K562 (cell line): ENCODE data around the gene LMNB1. TPM values are rescaled to one million over a fixed set of nuclear protein-coding genes. Genes with fewer than 3 reads are reported as not detected.

Source experiments
- ATAC-seq: fragments of 200-7000 bp; cut with Tn5 transposase; 3 replicates; pipeline ENCODE4 v1.9.1; 2020; ENCODE audit warnings: moderate library complexity
- BruUV-seq: library from RNA; stranded (reverse); fragments of 400-500 nt; replicated peaks from 2 replicates; lab custom pipeline; 2021; lab: Mats Ljungman, UMichigan
- CTCF ChIA-PET: fragments of 300-600 bp; formaldehyde crosslinking; extraction: SDS; loops from one replicate; lab custom pipeline; 2021; ENCODE audit warnings: low intra/inter-chr PET ratio; lab: Yijun Ruan, JAX
- POLR2A ChIA-PET: fragments of 300-600, 350-650 bp; sonication (Branson Sonifier 250); formaldehyde crosslinking; extraction: SDS; loops from one replicate; lab custom pipeline; 2021; ENCODE audit warnings: antibody characterized with exemption, inconsistent platforms; lab: Yijun Ruan, JAX
- DNase-seq, 4 experiments: peaks; one replicate each; pipeline versions ENCODE4 v3.0.0 to v3.0.0-alpha.2; 2011 to 2018; ENCODE audit warnings: low spot score in 3 of 4, mixed read lengths in 3 of 4; ENCODE audit errors: extremely low read depth in 1 of 4
- FAIRE-seq: peaks from 2 replicates; lab custom pipeline; 2011; peaks lifted over from hg19 to GRCh38; lab: Jason Lieb, UNC
- H2AFZ ChIP-seq: 2 replicates; pipeline ENCODE4 v1.6.0; 2011; ENCODE audit warnings: low read depth, low read length, control low read depth, inconsistent platforms
- H3K27ac ChIP-seq: fragments of 200-600 bp; 3 replicates; pipeline ENCODE4 v1.8.0; 2011; ENCODE audit warnings: low read depth, mild to moderate bottlenecking, control low read depth, inconsistent platforms, low read length, moderate library complexity, mixed read lengths; ENCODE audit errors: extremely low read depth
- H3K27me3 ChIP-seq, 2 experiments: fragments of 300-600 bp in 1 of 2; 2 replicates in 1 of 2; 3 replicates in 1 of 2; pipeline versions ENCODE4 v1.6.0 to v1.8.0; 2011; ENCODE audit warnings: inconsistent platforms in 2 of 2, low read length in 2 of 2, mild to moderate bottlenecking in 1 of 2, mixed read lengths in 1 of 2, moderate library complexity in 1 of 2; ENCODE audit not compliant: control insufficient read depth in 2 of 2, insufficient read depth in 2 of 2
- H3K36me3 ChIP-seq: fragments of 300-600 bp; 3 replicates; pipeline ENCODE4 v1.8.0; 2011; ENCODE audit warnings: mild to moderate bottlenecking, low read length, inconsistent platforms; ENCODE audit not compliant: control insufficient read depth, insufficient read depth
- H3K4me1 ChIP-seq, 2 experiments: fragments of 200-600 bp in 1 of 2; replicated peaks in 1 of 2; 2 replicates in 1 of 2; 3 replicates in 1 of 2; pipeline versions ENCODE4 v1.5.1 to v1.8.0; 2011; ENCODE audit warnings: inconsistent platforms in 2 of 2, low read length in 2 of 2, mild to moderate bottlenecking in 1 of 2, mixed read lengths in 1 of 2, moderate library complexity in 1 of 2; ENCODE audit not compliant: control insufficient read depth in 2 of 2, insufficient read depth in 2 of 2
- H3K4me2 ChIP-seq: 2 replicates; pipeline ENCODE4 v1.6.1; 2011; ENCODE audit warnings: low read length, control low read depth, inconsistent platforms, mixed read lengths; ENCODE audit not compliant: insufficient read depth
- H3K4me3 ChIP-seq: fragments of 200-600 bp; sonication (generic), shearing (Covaris generic); 2 replicates; pipeline ENCODE4 v1.5.1; 2016; ENCODE audit warnings: control low read depth, inconsistent platforms
- H3K79me2 ChIP-seq: fragments of 200-600 bp; 3 replicates; pipeline ENCODE4 v1.8.0; 2011; ENCODE audit warnings: low read length, inconsistent platforms; ENCODE audit not compliant: control insufficient read depth, insufficient read depth
- H3K9ac ChIP-seq, 2 experiments: 2 replicates each; pipeline versions ENCODE4 v1.6.0 to v1.6.1; 2011; ENCODE audit warnings: low read depth in 2 of 2, low read length in 2 of 2, control low read depth in 1 of 2, inconsistent platforms in 1 of 2, mild to moderate bottlenecking in 1 of 2, mixed read lengths in 1 of 2; ENCODE audit not compliant: insufficient read depth in 1 of 2
- H3K9me1 ChIP-seq: one replicate; pipeline ENCODE4 v1.6.0; 2011; ENCODE audit warnings: inconsistent platforms, mild to moderate bottlenecking, low read length, moderate library complexity; ENCODE audit not compliant: control insufficient read depth, insufficient read depth
- H3K9me3 ChIP-seq: replicated peaks from 2 replicates; pipeline ENCODE4 v1.5.1; 2011; ENCODE audit warnings: low read depth, low read length, inconsistent platforms; ENCODE audit not compliant: control insufficient read depth, insufficient read depth
- H4K20me1 ChIP-seq: replicated peaks from 2 replicates; pipeline ENCODE4 v1.6.1; 2011; ENCODE audit warnings: low read length, inconsistent platforms, mixed read lengths; ENCODE audit not compliant: control insufficient read depth, insufficient read depth
- AFF1 ChIP-seq, 2 experiments: fragments of 450-650 bp; IDR thresholded peaks; 2 replicates each; pipeline ENCODE4 v1.6.1; 2018; ENCODE audit warnings: mild to moderate bottlenecking in 2 of 2, low read depth in 1 of 2; ENCODE audit not compliant: partially characterized antibody in 2 of 2
- CCNT2 ChIP-seq: IDR thresholded peaks from 2 replicates; pipeline ENCODE4 v1.6.1; 2011; ENCODE audit warnings: borderline replicate concordance, low read depth, mild to moderate bottlenecking, moderate library complexity, mixed read lengths, low read length; ENCODE audit not compliant: insufficient read length; ENCODE audit errors: extremely low read depth
- RBFOX2 ChIP-seq: fragments of 200-400 bp; formaldehyde crosslinking; IDR thresholded peaks from 2 replicates; pipeline ENCODE4 v1.6.1; 2017; ENCODE audit warnings: low read depth, mild to moderate bottlenecking, low read length, moderate library complexity
- RFX1 ChIP-seq: fragments of 450-650 bp; IDR thresholded peaks from 2 replicates; pipeline ENCODE4 v1.6.1; 2016; ENCODE audit warnings: mild to moderate bottlenecking, moderate library complexity
- RFX5 ChIP-seq: IDR thresholded peaks from 2 replicates; pipeline ENCODE4 v1.6.1; 2011; ENCODE audit warnings: low read depth, mild to moderate bottlenecking, improper control_type of control experiment, low read length
- SNAPC5 ChIP-seq: fragments of 250-450 bp; sonication (Bioruptor Pico); IDR thresholded peaks from 2 replicates; pipeline ENCODE4 v1.8.0; 2021; ENCODE audit warnings: moderate library complexity, mild to moderate bottlenecking, inconsistent platforms
- SNIP1 ChIP-seq: fragments of 450-650 bp; IDR thresholded peaks from 2 replicates; pipeline ENCODE4 v1.7.1; 2017; ENCODE audit warnings: low read depth, mild to moderate bottlenecking
- SRSF9 ChIP-seq: fragments of 200-400 bp; formaldehyde crosslinking; IDR thresholded peaks from 2 replicates; pipeline ENCODE4 v1.6.1; 2017; ENCODE audit warnings: low read depth, low read length, borderline replicate concordance
- TFAP4 ChIP-seq: sonication (generic); formaldehyde crosslinking; IDR thresholded peaks from 2 replicates; pipeline ENCODE4 v1.8.0; 2022; ENCODE audit warnings: missing genetic modification reagents, mild to moderate bottlenecking, moderate library complexity, borderline replicate concordance
- THAP12 ChIP-seq: fragments of 250-450 bp; sonication (Bioruptor Pico); IDR thresholded peaks from 2 replicates; pipeline ENCODE4 v1.9.0; 2021; ENCODE audit warnings: mild to moderate bottlenecking, inconsistent platforms
- TRIM28 ChIP-seq: fragments of 450-650 bp; IDR thresholded peaks from 2 replicates; pipeline ENCODE4 v1.6.1; 2017
- ZBTB17 ChIP-seq: fragments of 450-650 bp; formaldehyde crosslinking; IDR thresholded peaks from 2 replicates; pipeline ENCODE4 v1.4.0; 2020; ENCODE audit warnings: mild to moderate bottlenecking
- ZNF408 ChIP-seq: fragments of 250-450 bp; sonication (Bioruptor Pico); IDR thresholded peaks from 2 replicates; pipeline ENCODE4 v1.4.0; 2020; ENCODE audit warnings: low read depth, mild to moderate bottlenecking, moderate library complexity
- ZNF696 ChIP-seq: fragments of 250-450 bp; sonication (Bioruptor Pico); conservative IDR thresholded peaks from 2 replicates; pipeline ENCODE4 v1.4.0; 2020; ENCODE audit warnings: mild to moderate bottlenecking, moderate library complexity
- WGBS: fragments of 100-300 bp; shearing (Covaris generic); methylation state at CpG from one replicate; pipeline ENCODE4 v1.1.6; 2016; ENCODE audit warnings: low coverage, mixed read lengths; ENCODE audit not compliant: insufficient coverage; ENCODE audit errors: missing lambda C conversion rate; 5-methylcytosine and 5-hydroxymethylcytosine counted together
- in situ Hi-C: fragments of 300-500 bp; cut with MboI; formaldehyde crosslinking; loops from 4 replicates; pipeline ENCODE4 v1.15.0; 2018; ENCODE audit warnings: inconsistent platforms, mixed read lengths
- intact Hi-C: fragments of 100-400 bp; cut with micrococcal nuclease; formaldehyde crosslinking; loops from 2 replicates; pipeline ENCODE4 v1.14.2; 2022
- polyA plus RNA-seq, 8 experiments: library from polyadenylated mRNA; depleted of rRNA in 4 of 8; stranded (reverse) in 5 of 8; unstranded in 3 of 8; fragments of >200 nt; fragmentation: Nextera tagmentation in 2 of 8; fragmentation: Illumina TruSeq in 1 of 8; extraction: Ambion mirVana in 2 of 8; extraction: Trizol in 1 of 8; gene quantifications; 2 replicates each; pipeline versions ENCODE4 v1.2.1 to v1.2.3, GENCODE V29; 2011 to 2014; ENCODE audit warnings: inconsistent platforms in 1 of 8, missing spikeins in 1 of 8
- total RNA-seq, 7 experiments: library from RNA; depleted of rRNA in 6 of 7; stranded (reverse); fragments of >200 nt in 6 of 7; fragmentation: Illumina TruSeq in 2 of 7; extraction: Trizol in 2 of 7; gene quantifications; 2 replicates each; pipeline versions ENCODE4 v1.2.1 to v1.2.3, GENCODE V29; 2011 to 2021; ENCODE audit warnings: low replicate concordance in 1 of 7

LMNB1 gene
- total and polyA plus RNA-seq, 9 of the 15 experiments (the other 6 are each of a cell fraction or from before 2014, with no cell fraction given), result 2.8 to 190 (median 131) TPM

GRCh38 chr5:126865299-126865698 is 88.4 kb downstream of the LMNB1 start:
- Histone ChIP-seq H3K9ac (no peak overlapping the region), H4K20me1 (no peaks in the 10 kb centered on the region), H3K9me3 (no peaks in the 10 kb centered on the region), H3K9me1 (no peaks in the 10 kb centered on the region), H3K4me2 (no peak overlapping the region), H3K36me3 (peaks cover 7% of the 10 kb centered on the region; the same call in 2 of the 3 replicates), H3K4me1 (peaks cover 6 to 15% of the 10 kb centered on the region in 2 experiments; a peak in 2 of 5 replicates), H3K79me2 (no peaks in the 10 kb centered on the region), H3K27me3 (no peaks in the 10 kb centered on the region), H2AFZ (no peak overlapping the region), H3K4me3 (no peak overlapping the region), H3K27ac (no peak overlapping the region)
- in situ Hi-C loops, result no loop called here
- intact Hi-C loops, result no loop called here
- ATAC-seq (no peak), FAIRE-seq (no peak), DNase-seq (no peak)
- POLR2A ChIA-PET, result interaction anchor here (0.6 to 1.6 kb wide), 3 partner anchors 10 to 165 kb away, joined by 3 to 5 read pairs (median 3); partner anchors contain the start of gene MARCHF3
- CTCF ChIA-PET, result no interaction called here
- no TSS peak for BruUV-seq
- WGBS, result 26% methylated on average over 3 of the region's 3 CpGs
- TF ChIP-seq ZNF696 (CRISPR knock-in tag) (no peak), RBFOX2 (no peak), SNAPC5 (CRISPR knock-in tag) (no peak), SNIP1 (no peak), SRSF9 (no peak), ZNF408 (CRISPR knock-in tag) (no peak), RFX5 (no peak), ZBTB17 (no peak), RFX1 (no peak), TRIM28 (no peak), AFF1 (IDR thresholded peaks at IDR 0.05; ENCODE audit: low read depth in 1 of 2, partially characterized antibody in 2 of 2) (no peak), CCNT2 (no peak), TFAP4 (CRISPR knock-in tag) (no peak), THAP12 (no peak)
